A549 (cell line): ENCODE data around the gene PSMD12.

ENCODE experiments used
- CBX8 ChIP-seq: fragments of 200-600 bp; sonication (generic); IDR thresholded peaks from 2 replicates; pipeline ENCODE4 v1.6.1; 2016
- MYC ChIP-seq: IDR thresholded peaks from 2 replicates; pipeline ENCODE4 v1.6.1; 2012; ENCODE audit warnings: mild to moderate bottlenecking, inconsistent platforms, low read length, improper control_type of control experiment, borderline replicate concordance
- RCOR1 ChIP-seq: fragments of 150-350 bp; IDR thresholded peaks from 2 replicates; pipeline ENCODE4 v1.6.1; 2014; ENCODE audit warnings: antibody characterized with exemption, low read length, low read depth

DNA sequence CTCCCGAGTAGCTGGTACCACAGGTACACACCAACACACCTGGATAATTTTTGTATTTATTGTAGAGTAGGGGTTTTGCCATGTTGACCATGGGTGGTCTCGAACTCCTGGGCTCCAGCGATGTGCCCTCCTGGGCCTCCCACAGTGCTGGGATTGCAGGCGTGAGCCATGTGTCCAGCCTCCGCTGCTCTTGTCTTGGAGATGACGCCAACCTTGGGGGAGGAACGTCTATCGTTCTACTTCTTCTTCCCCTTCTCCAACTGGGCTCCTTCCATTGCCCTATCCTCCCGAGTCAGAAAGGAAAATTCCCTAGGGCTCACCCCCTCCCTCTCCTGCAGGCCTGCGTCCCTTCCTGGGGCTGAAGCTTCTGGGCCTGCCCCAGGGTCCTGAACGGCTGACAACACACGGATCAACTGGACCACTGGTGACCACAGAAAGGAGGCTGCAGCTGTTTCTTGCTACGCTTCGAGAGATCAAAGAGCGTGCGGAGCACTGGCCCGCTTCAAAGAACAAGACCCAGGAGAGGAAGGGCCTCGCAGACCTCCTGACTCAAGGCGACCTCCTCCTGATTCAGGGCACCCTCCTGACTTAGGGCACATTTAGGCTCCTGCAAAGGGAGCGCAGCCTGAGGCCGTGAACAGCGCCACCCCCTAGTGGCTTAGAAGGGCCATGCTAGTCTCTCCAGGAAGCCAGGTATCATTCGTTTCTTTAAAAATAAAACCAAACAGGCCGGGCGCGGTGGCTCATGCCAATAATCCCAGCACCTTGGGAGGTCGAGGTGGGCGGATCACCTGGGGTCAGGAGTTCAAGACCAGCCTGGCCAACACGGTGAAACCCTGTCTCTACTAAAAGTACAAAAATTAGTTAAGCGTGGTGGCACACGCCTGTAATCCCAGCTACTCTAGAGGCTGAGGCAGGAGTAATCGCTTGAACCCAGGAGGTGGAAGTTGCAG, 72.8 kb downstream of the PSMD12 start:
- no peak for TF ChIP-seq CBX8
- no peak for TF ChIP-seq RCOR1
- TF ChIP-seq MYC: no peak
